K562 (cell line): ENCODE measurements around the gene DHX57. TPM values are rescaled to one million over a fixed set of nuclear protein-coding genes. Genes with fewer than 3 reads are reported as not detected.

Experiments
- ATAC-seq: fragments of 200-7000 bp; cut with Tn5 transposase; 3 replicates; pipeline ENCODE4 v1.9.1; 2020; ENCODE audit warnings: moderate library complexity
- BruUV-seq: library from RNA; stranded (reverse); fragments of 400-500 nt; replicated peaks from 2 replicates; lab custom pipeline; 2021; lab: Mats Ljungman, UMichigan
- CTCF ChIA-PET: fragments of 300-600 bp; formaldehyde crosslinking; extraction: SDS; loops from one replicate; lab custom pipeline; 2021; ENCODE audit warnings: low intra/inter-chr PET ratio; lab: Yijun Ruan, JAX
- POLR2A ChIA-PET: fragments of 300-600, 350-650 bp; sonication (Branson Sonifier 250); formaldehyde crosslinking; extraction: SDS; loops from one replicate; lab custom pipeline; 2021; ENCODE audit warnings: antibody characterized with exemption, inconsistent platforms; lab: Yijun Ruan, JAX
- DNase-seq, 4 experiments: peaks; one replicate each; pipeline versions ENCODE4 v3.0.0 to v3.0.0-alpha.2; 2011 to 2018; ENCODE audit warnings: low spot score in 3 of 4, mixed read lengths in 3 of 4; ENCODE audit errors: extremely low read depth in 1 of 4
- FAIRE-seq: peaks from 2 replicates; lab custom pipeline; 2011; peaks lifted over from hg19 to GRCh38; lab: Jason Lieb, UNC
- H2AFZ ChIP-seq: 2 replicates; pipeline ENCODE4 v1.6.0; 2011; ENCODE audit warnings: low read depth, low read length, control low read depth, inconsistent platforms
- H3K27ac ChIP-seq: fragments of 200-600 bp; 3 replicates; pipeline ENCODE4 v1.8.0; 2011; ENCODE audit warnings: low read depth, mild to moderate bottlenecking, control low read depth, inconsistent platforms, low read length, moderate library complexity, mixed read lengths; ENCODE audit errors: extremely low read depth
- H3K27me3 ChIP-seq, 2 experiments: fragments of 300-600 bp in 1 of 2; 2 replicates in 1 of 2; 3 replicates in 1 of 2; pipeline versions ENCODE4 v1.6.0 to v1.8.0; 2011; ENCODE audit warnings: inconsistent platforms in 2 of 2, low read length in 2 of 2, mild to moderate bottlenecking in 1 of 2, mixed read lengths in 1 of 2, moderate library complexity in 1 of 2; ENCODE audit not compliant: control insufficient read depth in 2 of 2, insufficient read depth in 2 of 2
- H3K36me3 ChIP-seq: fragments of 300-600 bp; 3 replicates; pipeline ENCODE4 v1.8.0; 2011; ENCODE audit warnings: mild to moderate bottlenecking, low read length, inconsistent platforms; ENCODE audit not compliant: control insufficient read depth, insufficient read depth
- H3K4me1 ChIP-seq, 2 experiments: fragments of 200-600 bp in 1 of 2; replicated peaks in 1 of 2; 2 replicates in 1 of 2; 3 replicates in 1 of 2; pipeline versions ENCODE4 v1.5.1 to v1.8.0; 2011; ENCODE audit warnings: inconsistent platforms in 2 of 2, low read length in 2 of 2, mild to moderate bottlenecking in 1 of 2, mixed read lengths in 1 of 2, moderate library complexity in 1 of 2; ENCODE audit not compliant: control insufficient read depth in 2 of 2, insufficient read depth in 2 of 2
- H3K4me2 ChIP-seq: 2 replicates; pipeline ENCODE4 v1.6.1; 2011; ENCODE audit warnings: low read length, control low read depth, inconsistent platforms, mixed read lengths; ENCODE audit not compliant: insufficient read depth
- H3K4me3 ChIP-seq: fragments of 200-600 bp; sonication (generic), shearing (Covaris generic); 2 replicates; pipeline ENCODE4 v1.5.1; 2016; ENCODE audit warnings: control low read depth, inconsistent platforms
- H3K79me2 ChIP-seq: fragments of 200-600 bp; 3 replicates; pipeline ENCODE4 v1.8.0; 2011; ENCODE audit warnings: low read length, inconsistent platforms; ENCODE audit not compliant: control insufficient read depth, insufficient read depth
- H3K9ac ChIP-seq, 2 experiments: 2 replicates each; pipeline versions ENCODE4 v1.6.0 to v1.6.1; 2011; ENCODE audit warnings: low read depth in 2 of 2, low read length in 2 of 2, control low read depth in 1 of 2, inconsistent platforms in 1 of 2, mild to moderate bottlenecking in 1 of 2, mixed read lengths in 1 of 2; ENCODE audit not compliant: insufficient read depth in 1 of 2
- H3K9me1 ChIP-seq: one replicate; pipeline ENCODE4 v1.6.0; 2011; ENCODE audit warnings: inconsistent platforms, mild to moderate bottlenecking, low read length, moderate library complexity; ENCODE audit not compliant: control insufficient read depth, insufficient read depth
- H3K9me3 ChIP-seq: replicated peaks from 2 replicates; pipeline ENCODE4 v1.5.1; 2011; ENCODE audit warnings: low read depth, low read length, inconsistent platforms; ENCODE audit not compliant: control insufficient read depth, insufficient read depth
- H4K20me1 ChIP-seq: replicated peaks from 2 replicates; pipeline ENCODE4 v1.6.1; 2011; ENCODE audit warnings: low read length, inconsistent platforms, mixed read lengths; ENCODE audit not compliant: control insufficient read depth, insufficient read depth
- BHLHE40 ChIP-seq: IDR thresholded peaks from 2 replicates; pipeline ENCODE4 v1.6.1; 2011; ENCODE audit warnings: low read length, improper control_type of control experiment
- CEBPG ChIP-seq, 3 experiments: fragments of 200-800 bp in 1 of 3; sonication (Bioruptor generic) in 1 of 3; sonication (generic) in 1 of 3; formaldehyde crosslinking in 1 of 3; IDR thresholded peaks in 2 of 3; conservative IDR thresholded peaks in 1 of 3; 2 replicates each; pipeline versions ENCODE4 v1.6.1 to v1.8.0; 2016 to 2022; ENCODE audit warnings: missing compliant biosample characterization in 2 of 3, missing genetic modification characterization in 2 of 3, mild to moderate bottlenecking in 1 of 3, missing genetic modification reagents in 1 of 3
- CSDE1 ChIP-seq, 2 experiments: fragments of 450-650 bp; IDR thresholded peaks; 2 replicates each; pipeline ENCODE4 v1.6.1; 2016; ENCODE audit warnings: mild to moderate bottlenecking in 1 of 2
- ETV5 ChIP-seq: sonication (generic); formaldehyde crosslinking; IDR thresholded peaks from 2 replicates; pipeline ENCODE4 v1.4.0; 2020; ENCODE audit warnings: low read depth, mild to moderate bottlenecking, missing genetic modification reagents
- GATA2 ChIP-seq: sonication (generic); formaldehyde crosslinking; IDR thresholded peaks from 2 replicates; pipeline ENCODE4 v1.4.0; 2020; ENCODE audit warnings: mild to moderate bottlenecking, missing genetic modification reagents
- JUN ChIP-seq, 2 experiments: sonication (generic) in 1 of 2; formaldehyde crosslinking in 1 of 2; IDR thresholded peaks; 2 replicates each; pipeline versions ENCODE4 v1.6.1 to v1.8.0; 2012 to 2022; ENCODE audit warnings: borderline replicate concordance in 2 of 2, mild to moderate bottlenecking in 2 of 2, improper control_type of control experiment in 1 of 2, low read depth in 1 of 2, low read length in 1 of 2, missing genetic modification reagents in 1 of 2
- MIER1 ChIP-seq: fragments of 450-650 bp; IDR thresholded peaks from 2 replicates; pipeline ENCODE4 v1.6.1; 2016; ENCODE audit warnings: antibody characterized with exemption, mild to moderate bottlenecking, low read depth
- MLX ChIP-seq, 2 experiments: fragments of 450-650 bp in 1 of 2; sonication (generic) in 1 of 2; formaldehyde crosslinking; conservative IDR thresholded peaks; 2 replicates each; pipeline versions ENCODE4 v1.4.0 to v1.8.1; 2020 to 2022; ENCODE audit warnings: mild to moderate bottlenecking in 1 of 2, missing genetic modification reagents in 1 of 2
- PBX2 ChIP-seq, 2 experiments: IDR thresholded peaks in 1 of 2; conservative IDR thresholded peaks in 1 of 2; 2 replicates each; pipeline ENCODE4 v1.6.1; 2016; ENCODE audit warnings: low read depth in 2 of 2, mild to moderate bottlenecking in 1 of 2, missing compliant biosample characterization in 1 of 2, missing genetic modification characterization in 1 of 2, moderate library complexity in 1 of 2
- SETDB1 ChIP-seq: IDR thresholded peaks from one replicate; pipeline ENCODE4 v1.6.1; 2012; ENCODE audit warnings: low read length, control low read depth, inconsistent platforms
- SIN3A ChIP-seq, 2 experiments: fragments of 150-350 bp in 1 of 2; IDR thresholded peaks; 2 replicates each; pipeline ENCODE4 v1.6.1; 2011 to 2016; ENCODE audit warnings: borderline replicate concordance in 2 of 2, low read depth in 2 of 2, low read length in 2 of 2, mild to moderate bottlenecking in 2 of 2, moderate library complexity in 2 of 2; ENCODE audit not compliant: control insufficient read depth in 1 of 2
- TEAD1 ChIP-seq, 2 experiments: fragments of 450-650 bp in 1 of 2; sonication (generic) in 1 of 2; formaldehyde crosslinking; IDR thresholded peaks; 2 replicates each; pipeline versions ENCODE4 v1.4.0 to v1.8.0; 2020 to 2022; ENCODE audit warnings: mild to moderate bottlenecking in 2 of 2, missing genetic modification reagents in 1 of 2
- TOE1 ChIP-seq, 2 experiments: fragments of 450-650 bp in 1 of 2; sonication (generic) in 1 of 2; formaldehyde crosslinking in 1 of 2; IDR thresholded peaks; 2 replicates each; pipeline versions ENCODE4 v1.7.1 to v1.8.0; 2016 to 2022; ENCODE audit warnings: borderline replicate concordance in 2 of 2, mild to moderate bottlenecking in 2 of 2, antibody characterized with exemption in 1 of 2, inconsistent platforms in 1 of 2, low read depth in 1 of 2, missing genetic modification reagents in 1 of 2, moderate library complexity in 1 of 2
- ZKSCAN8 ChIP-seq: fragments of 200-800 bp; sonication (Bioruptor generic); IDR thresholded peaks from 2 replicates; pipeline ENCODE4 v1.6.1; 2016; ENCODE audit warnings: missing genetic modification characterization, missing compliant biosample characterization
- ZNF146 ChIP-seq: IDR thresholded peaks from one replicate; pipeline ENCODE4 v1.6.1; 2018; ENCODE audit warnings: missing compliant biosample characterization; ENCODE audit not compliant: unreplicated experiment
- ZNF253 ChIP-seq: fragments of 250-450 bp; sonication (Bioruptor Pico); conservative IDR thresholded peaks from 2 replicates; pipeline ENCODE4 v1.6.1; 2021; ENCODE audit warnings: mild to moderate bottlenecking
- WGBS: fragments of 100-300 bp; shearing (Covaris generic); methylation state at CpG from one replicate; pipeline ENCODE4 v1.1.6; 2016; ENCODE audit warnings: low coverage, mixed read lengths; ENCODE audit not compliant: insufficient coverage; ENCODE audit errors: missing lambda C conversion rate; 5-methylcytosine and 5-hydroxymethylcytosine counted together
- in situ Hi-C: fragments of 300-500 bp; cut with MboI; formaldehyde crosslinking; loops from 4 replicates; pipeline ENCODE4 v1.15.0; 2018; ENCODE audit warnings: inconsistent platforms, mixed read lengths
- intact Hi-C: fragments of 100-400 bp; cut with micrococcal nuclease; formaldehyde crosslinking; loops from 2 replicates; pipeline ENCODE4 v1.14.2; 2022
- polyA plus RNA-seq, 8 experiments: library from polyadenylated mRNA; depleted of rRNA in 4 of 8; stranded (reverse) in 5 of 8; unstranded in 3 of 8; fragments of >200 nt; fragmentation: Nextera tagmentation in 2 of 8; fragmentation: Illumina TruSeq in 1 of 8; extraction: Ambion mirVana in 2 of 8; extraction: Trizol in 1 of 8; gene quantifications; 2 replicates each; pipeline versions ENCODE4 v1.2.1 to v1.2.3, GENCODE V29; 2011 to 2014; ENCODE audit warnings: inconsistent platforms in 1 of 8, missing spikeins in 1 of 8
- total RNA-seq, 7 experiments: library from RNA; depleted of rRNA in 6 of 7; stranded (reverse); fragments of >200 nt in 6 of 7; fragmentation: Illumina TruSeq in 2 of 7; extraction: Trizol in 2 of 7; gene quantifications; 2 replicates each; pipeline versions ENCODE4 v1.2.1 to v1.2.3, GENCODE V29; 2011 to 2021; ENCODE audit warnings: low replicate concordance in 1 of 7

Gene DHX57
- total and polyA plus RNA-seq, 9 of the 15 experiments (the other 6 are each of a cell fraction or from before 2014, with no cell fraction given), result 7.4 to 23.6 (median 17.9) TPM

GRCh38 chr2:38887902-38888554 is 12.3 kb upstream of the DHX57 start:
- no TSS peak for BruUV-seq
- no peak for DNase-seq
- H3K36me3 ChIP-seq, result no peaks in the 10 kb centered on the region
- no peaks in the 10 kb centered on the region for H3K9me1 ChIP-seq
- no peak overlapping the region for H3K4me2 ChIP-seq
- intact Hi-C loops, result no loop called here
- CTCF ChIA-PET, result no interaction called here
- in situ Hi-C loops, result no loop called here
- H3K27me3 ChIP-seq, result peaks cover under 1 to 3% of the 10 kb centered on the region in 2 experiments; a peak in 2 of 5 replicates
- no peaks in the 10 kb centered on the region for H3K9me3 ChIP-seq
- H4K20me1 ChIP-seq, result no peaks in the 10 kb centered on the region
- no peaks in the 10 kb centered on the region; a peak in 1 of 5 replicates for H3K4me1 ChIP-seq
- FAIRE-seq, result no peak
- no peak for ATAC-seq
- POLR2A ChIA-PET, result no interaction called here
- H2AFZ ChIP-seq, result 0 out of 2 replicates have a peak overlapping the region, but pooled peaks have one; percentile 57
- no peaks in the 10 kb centered on the region for H3K79me2 ChIP-seq
- H3K4me3 ChIP-seq, result no peak overlapping the region
- no peak overlapping the region for H3K27ac ChIP-seq
- H3K9ac ChIP-seq, result no peak overlapping the region
- 69% methylated on average over 1 of the region's 1 CpG for WGBS
- TF ChIP-seq MIER1, result no peak
- TF ChIP-seq SIN3A (IDR thresholded peaks at IDR 0.05; ENCODE audit: borderline replicate concordance in 2 of 2, control insufficient read depth in 1 of 2, low read depth in 2 of 2, low read length in 2 of 2), result no peak
- TF ChIP-seq JUN (IDR thresholded peaks at IDR 0.05; ENCODE audit: borderline replicate concordance, low read depth, low read length), result no peak
- no peak for TF ChIP-seq JUN (CRISPR knock-in tag; IDR thresholded peaks at IDR 0.05; ENCODE audit: borderline replicate concordance)
- peak; percentile 56 for TF ChIP-seq ZNF146 (CRISPR knock-in tag)
- no peak for TF ChIP-seq ZKSCAN8 (CRISPR knock-in tag)
- no peak for TF ChIP-seq SETDB1
- no peak for TF ChIP-seq CSDE1 (IDR thresholded peaks at IDR 0.05)
- no peak for TF ChIP-seq ZNF253 (CRISPR knock-in tag)
- no peak for TF ChIP-seq MLX (CRISPR knock-in tag; conservative IDR thresholded peaks at IDR 0.05)
- no peak for TF ChIP-seq GATA2 (CRISPR knock-in tag)
- TF ChIP-seq BHLHE40, result no peak
- no peak for TF ChIP-seq ETV5 (CRISPR knock-in tag)
- TF ChIP-seq TOE1 (IDR thresholded peaks at IDR 0.05; ENCODE audit: borderline replicate concordance), result no peak
- no peak for TF ChIP-seq TOE1 (CRISPR knock-in tag; IDR thresholded peaks at IDR 0.05; ENCODE audit: borderline replicate concordance, low read depth)
- peak; percentile 67; the same call in 1 of the 2 replicates for TF ChIP-seq CEBPG (CRISPR knock-in tag; IDR thresholded peaks at IDR 0.05)
- TF ChIP-seq CEBPG (tag; conservative IDR thresholded peaks at IDR 0.05 in 1 of 2, IDR thresholded peaks at IDR 0.05 in 1 of 2), result peak in 1 of 2 experiments; percentile 53; a peak in 1 of 4 replicates
- no peak for TF ChIP-seq TEAD1 (CRISPR knock-in tag; IDR thresholded peaks at IDR 0.05)
- TF ChIP-seq PBX2 (CRISPR knock-in tag; IDR thresholded peaks at IDR 0.05; ENCODE audit: low read depth), result no peak
- TF ChIP-seq PBX2 (tag; conservative IDR thresholded peaks at IDR 0.05; ENCODE audit: low read depth), result no peak
